IMR-90 (cell line): Measurements from ENCODE around the gene UBXN6. TPM values are rescaled to one million over a fixed set of nuclear protein-coding genes. Genes with fewer than 3 reads are reported as not detected.

Experiments
- ATAC-seq: fragments of 200-7000 bp; cut with Tn5 transposase; 2 replicates; pipeline ENCODE4 v1.9.1; 2020; ENCODE audit warnings: low read depth, mild to moderate bottlenecking, moderate library complexity
- BruUV-seq: library from RNA; stranded (reverse); fragments of 400-500 nt; replicated peaks from 2 replicates; lab custom pipeline; 2021; lab: Mats Ljungman, UMichigan
- CTCF ChIA-PET: fragments of 300-600 bp; formaldehyde crosslinking; extraction: SDS; loops from one replicate; lab custom pipeline; 2021; ENCODE audit warnings: antibody characterized with exemption; lab: Yijun Ruan, JAX
- POLR2A ChIA-PET: fragments of 300-600 bp; sonication (Branson Sonifier 250); formaldehyde crosslinking; loops from one replicate; lab custom pipeline; 2022; ENCODE audit warnings: antibody characterized with exemption; ENCODE audit not compliant: unreplicated experiment; lab: Charles Lee
- DNase-seq: peaks from one replicate; pipeline ENCODE4 v3.0.0; 2013
- H2AFZ ChIP-seq: replicated peaks from 2 replicates; pipeline ENCODE3; 2013; ENCODE audit warnings: low read length, mild to moderate bottlenecking; ENCODE audit not compliant: poor library complexity
- H2AK5ac ChIP-seq: 2 replicates; pipeline ENCODE4 v1.6.1; 2013; ENCODE audit warnings: low read depth, low read length, inconsistent platforms
- H2AK9ac ChIP-seq: replicated peaks from 2 replicates; pipeline ENCODE3; 2013; ENCODE audit warnings: mild to moderate bottlenecking, low read depth, low read length, moderate library complexity; ENCODE audit not compliant: poor library complexity
- H2BK120ac ChIP-seq: 2 replicates; pipeline ENCODE4 v1.6.1; 2013; ENCODE audit warnings: low read depth, low read length, inconsistent platforms
- H2BK15ac ChIP-seq: 3 replicates; pipeline ENCODE4 v1.6.1; 2013; ENCODE audit warnings: low read depth, low read length, inconsistent platforms
- H2BK20ac ChIP-seq: 2 replicates; pipeline ENCODE4 v1.6.1; 2013; ENCODE audit warnings: low read depth, mild to moderate bottlenecking, inconsistent platforms, low read length, moderate library complexity
- H2BK5ac ChIP-seq: 2 replicates; pipeline ENCODE4 v1.6.1; 2013; ENCODE audit warnings: mild to moderate bottlenecking, low read depth, low read length, inconsistent platforms; ENCODE audit not compliant: poor library complexity, severe bottlenecking
- H3K14ac ChIP-seq: replicated peaks from 2 replicates; pipeline ENCODE4 v1.6.1; 2013; ENCODE audit warnings: low read depth, low read length, inconsistent platforms
- H3K18ac ChIP-seq: 2 replicates; pipeline ENCODE4 v1.6.1; 2013; ENCODE audit warnings: low read depth, low read length, control low read depth
- H3K23ac ChIP-seq: 2 replicates; pipeline ENCODE4 v1.6.1; 2013; ENCODE audit warnings: low read depth, low read length, inconsistent platforms
- H3K27ac ChIP-seq: 2 replicates; pipeline ENCODE4 v1.5.1; 2013; ENCODE audit warnings: mild to moderate bottlenecking, control low read depth, low read length; ENCODE audit not compliant: insufficient read depth
- H3K27me3 ChIP-seq: 2 replicates; pipeline ENCODE4 v1.6.1; 2013; ENCODE audit warnings: low read length; ENCODE audit not compliant: control insufficient read depth, insufficient read depth
- H3K36me3 ChIP-seq: 2 replicates; pipeline ENCODE4 v1.6.1; 2013; ENCODE audit warnings: low read length, mixed read lengths; ENCODE audit not compliant: control insufficient read depth, insufficient read depth
- H3K4ac ChIP-seq: 2 replicates; pipeline ENCODE4 v1.6.1; 2013; ENCODE audit warnings: low read depth, low read length, inconsistent platforms
- H3K4me1 ChIP-seq: 2 replicates; pipeline ENCODE4 v1.6.1; 2013; ENCODE audit warnings: low read length, mixed read lengths; ENCODE audit not compliant: control insufficient read depth, insufficient read depth
- H3K4me2 ChIP-seq: 2 replicates; pipeline ENCODE4 v1.6.1; 2013; ENCODE audit warnings: low read depth, mild to moderate bottlenecking, control low read depth, low read length, moderate library complexity
- H3K4me3 ChIP-seq: 2 replicates; pipeline ENCODE4 v1.5.1; 2013; ENCODE audit warnings: low read depth, mild to moderate bottlenecking, control low read depth, low read length, moderate library complexity; ENCODE audit not compliant: insufficient read depth
- H3K56ac ChIP-seq: 2 replicates; pipeline ENCODE4 v1.6.1; 2013; ENCODE audit warnings: low read length, inconsistent platforms; ENCODE audit not compliant: insufficient read depth; ENCODE audit errors: extremely low read depth
- H3K79me1 ChIP-seq, 2 experiments: 2 replicates each; pipeline ENCODE4 v1.6.1; 2013; ENCODE audit warnings: low read length in 2 of 2, inconsistent platforms in 1 of 2, low read depth in 1 of 2
- H3K9ac ChIP-seq: 2 replicates; pipeline ENCODE4 v1.6.1; 2013; ENCODE audit warnings: low read depth, low read length, control low read depth
- H3K9me1 ChIP-seq: 2 replicates; pipeline ENCODE4 v1.6.1; 2013; ENCODE audit warnings: low read length, inconsistent platforms; ENCODE audit not compliant: insufficient read depth
- H3K9me3 ChIP-seq: 2 replicates; pipeline ENCODE4 v1.6.1; 2013; ENCODE audit warnings: low read length; ENCODE audit not compliant: control insufficient read depth, insufficient read depth
- H4K20me1 ChIP-seq: 2 replicates; pipeline ENCODE4 v1.6.1; 2013; ENCODE audit warnings: low read length, inconsistent platforms; ENCODE audit not compliant: insufficient read depth
- H4K5ac ChIP-seq: 2 replicates; pipeline ENCODE4 v1.6.1; 2013; ENCODE audit warnings: mild to moderate bottlenecking, low read depth, low read length, control low read depth
- H4K8ac ChIP-seq, 2 experiments: 2 replicates each; pipeline ENCODE4 v1.6.1; 2013; ENCODE audit warnings: low read depth in 2 of 2, low read length in 2 of 2, control low read depth in 1 of 2, inconsistent platforms in 1 of 2
- H4K91ac ChIP-seq: 2 replicates; pipeline ENCODE4 v1.6.1; 2013; ENCODE audit warnings: low read depth, low read length, inconsistent platforms; ENCODE audit not compliant: insufficient read depth
- CHD1 ChIP-seq: IDR thresholded peaks from 2 replicates; pipeline ENCODE4 v1.6.1; 2012; ENCODE audit warnings: low read depth, low read length, improper control_type of control experiment
- MAFK ChIP-seq: IDR thresholded peaks from 2 replicates; pipeline ENCODE4 v1.6.1; 2012; ENCODE audit warnings: low read depth, low read length, improper control_type of control experiment
- SMC3 ChIP-seq: fragments of 150-350 bp; IDR thresholded peaks from 2 replicates; pipeline ENCODE4 v1.6.1; 2016; ENCODE audit warnings: low read depth, mild to moderate bottlenecking, antibody characterized with exemption, low read length, moderate library complexity
- WGBS, 2 experiments: methylation state at CpG; one replicate each; pipeline versions ENCODE4 v1.1.5 to v1.1.7; 2013; ENCODE audit warnings: missing lambda C conversion rate in 2 of 2; ENCODE audit not compliant: insufficient read length in 1 of 2; ENCODE audit errors: extremely low coverage in 2 of 2; 5-methylcytosine and 5-hydroxymethylcytosine counted together
- dilution Hi-C: fragments of 300-500 bp; cut with HindIII; formaldehyde crosslinking; loops from one replicate; pipeline ENCODE4 v1.14.3; 2018; ENCODE audit warnings: low sequenced_read_pairs; ENCODE audit not compliant: unreplicated experiment
- in situ Hi-C: fragments of 300-500 bp; cut with MboI; formaldehyde crosslinking; loops from 3 replicates; pipeline ENCODE4 v1.14.3; 2019; ENCODE audit warnings: low sequenced_read_pairs, inconsistent platforms, mixed read lengths
- intact Hi-C: fragments of 100-400 bp; cut with micrococcal nuclease; formaldehyde crosslinking; loops from 2 replicates; pipeline ENCODE4 v1.10.0; 2022
- polyA plus RNA-seq, 3 experiments: library from polyadenylated mRNA; depleted of rRNA; stranded (reverse); fragments of >200 nt; gene quantifications; 2 replicates each; pipeline ENCODE4 v1.2.3, GENCODE V29; 2012; ENCODE audit warnings: low replicate concordance in 1 of 3
- total RNA-seq: library from RNA; depleted of rRNA; stranded (reverse); fragments of >200 nt; gene quantifications from 2 replicates; pipeline ENCODE4 v1.2.3, GENCODE V29; 2012
- TF ChIP-seq, protein P1 (sequence below): conservative IDR thresholded peaks from 2 replicates; pipeline ENCODE4 v1.5.1; 2012; ENCODE audit warnings: mild to moderate bottlenecking, low read depth, low read length, improper control_type of control experiment

Gene UBXN6
- total and polyA plus RNA-seq, 2 of the 4 experiments (the other 2 are of a cell fraction), result 84.2 to 86.5 TPM

GRCh38 chr19:4416268-4416667 is 41.3 kb downstream of the UBXN6 start:
- Histone ChIP-seq H4K91ac (no peak overlapping the region), H2BK120ac (no peak overlapping the region; the same call in 1 of the 2 replicates), H3K4ac (peak overlapping the region; percentile 5; the same call in 1 of the 2 replicates), H3K23ac (peak overlapping the region; percentile 83), H2AK5ac (no peak overlapping the region), H3K79me1 (peaks cover 32 to 63% of the 10 kb centered on the region in 2 experiments), H3K4me2 (no peak overlapping the region), H3K27ac (no peak overlapping the region), H4K20me1 (peaks cover 19% of the 10 kb centered on the region), H2BK20ac (no peak overlapping the region), H3K18ac (no peak overlapping the region), H2AK9ac (no peak overlapping the region), H3K56ac (no peak overlapping the region), H3K36me3 (peaks cover 5% of the 10 kb centered on the region), H4K8ac (peak overlapping the region in 1 of 2 experiments; percentile 1; a peak in 1 of 4 replicates), H3K4me3 (no peak overlapping the region), H3K4me1 (peaks cover 7% of the 10 kb centered on the region), H4K5ac (no peak overlapping the region), H3K9me1 (peaks cover 16% of the 10 kb centered on the region; the same call in 1 of the 2 replicates), H3K14ac (no peak overlapping the region; the same call in 1 of the 2 replicates), H3K9me3 (no peaks in the 10 kb centered on the region), H3K9ac (no peak overlapping the region), H2BK15ac (no peak overlapping the region; the same call in 2 of the 3 replicates), H2AFZ (peak overlapping the region; percentile 47), H3K27me3 (no peaks in the 10 kb centered on the region), H2BK5ac (no peak overlapping the region)
- no peak for TF ChIP-seq CHD1
- TF ChIP-seq MAFK, result no peak
- TF ChIP-seq SMC3, result no peak
- TF ChIP-seq, protein P1, sequence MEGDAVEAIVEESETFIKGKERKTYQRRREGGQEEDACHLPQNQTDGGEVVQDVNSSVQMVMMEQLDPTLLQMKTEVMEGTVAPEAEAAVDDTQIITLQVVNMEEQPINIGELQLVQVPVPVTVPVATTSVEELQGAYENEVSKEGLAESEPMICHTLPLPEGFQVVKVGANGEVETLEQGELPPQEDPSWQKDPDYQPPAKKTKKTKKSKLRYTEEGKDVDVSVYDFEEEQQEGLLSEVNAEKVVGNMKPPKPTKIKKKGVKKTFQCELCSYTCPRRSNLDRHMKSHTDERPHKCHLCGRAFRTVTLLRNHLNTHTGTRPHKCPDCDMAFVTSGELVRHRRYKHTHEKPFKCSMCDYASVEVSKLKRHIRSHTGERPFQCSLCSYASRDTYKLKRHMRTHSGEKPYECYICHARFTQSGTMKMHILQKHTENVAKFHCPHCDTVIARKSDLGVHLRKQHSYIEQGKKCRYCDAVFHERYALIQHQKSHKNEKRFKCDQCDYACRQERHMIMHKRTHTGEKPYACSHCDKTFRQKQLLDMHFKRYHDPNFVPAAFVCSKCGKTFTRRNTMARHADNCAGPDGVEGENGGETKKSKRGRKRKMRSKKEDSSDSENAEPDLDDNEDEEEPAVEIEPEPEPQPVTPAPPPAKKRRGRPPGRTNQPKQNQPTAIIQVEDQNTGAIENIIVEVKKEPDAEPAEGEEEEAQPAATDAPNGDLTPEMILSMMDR, result no peak
- 96% methylated on average over 5 of the region's 9 CpGs; no CpG with 5 or more reads in 1 of the 2 experiments for WGBS, 2 experiments
- intact Hi-C loops (no loop called here), in situ Hi-C loops (no loop called here), dilution Hi-C loops (no loop called here)
- ChIA-PET POLR2A (no interaction called here), CTCF (interaction anchor here (0.7 to 1.8 kb wide), 3 partner anchors 14 to 108 kb away, joined by 3 to 10 read pairs (median 5); partner anchors contain the start of genes CHAF1A and SH3GL1)
- ATAC-seq, result no peak
- DNase-seq, result no peak
- no TSS peak for BruUV-seq
